Measurements from ENCODE around the gene EXOC6. TPM values are rescaled to one million over a fixed set of nuclear protein-coding genes. Genes with fewer than 3 reads are reported as not detected.

EXOC6 gene
- total RNA-seq, 2 experiments from 2014 or later: 8.8 to 9.5 TPM

GRCh38 chr10:93077860-93078337, 229.6 kb downstream of the EXOC6 start:
- CTCF ChIA-PET: interaction anchor here (1.0 to 2.8 kb wide), 8 partner anchors 10 to 280 kb away, joined by 3 to 8 read pairs (median 5); no protein-coding TSS in a partner anchor

GRCh38 chr10:93079663-93080349, 231.5 kb downstream of the EXOC6 start:
- no peak for TF ChIP-seq CTCF (IDR thresholded peaks at IDR 0.05)
- Mint-ChIP-seq H3K4me1 (ENCODE audit: low read depth) (peaks cover 14% of the 10 kb centered on the region), H3K4me3 (no peak overlapping the region), H3K36me3 (ENCODE audit: low read depth) (no peaks in the 10 kb centered on the region), H3K27me3 (peaks cover 44% of the 10 kb centered on the region), H3K27ac (no peak overlapping the region), H3K9me3 (no peaks in the 10 kb centered on the region)
- CTCF ChIA-PET: interaction anchor here (0.7 to 2.0 kb wide), 22 partner anchors 9 to 402 kb away, joined by 3 to 9 read pairs (median 4); partner anchors contain the start of gene MYOF
- POLR2A ChIA-PET: interaction anchor here (1.0 kb wide), 1 partner anchor 102 kb away, joined by 3 read pairs; no protein-coding TSS in a partner anchor
- DNase-seq (no peak), ATAC-seq (no peak)
- intact Hi-C loops (cut with micrococcal nuclease): loop anchor here (1.0 to 10.0 kb wide), 4 partner anchors 115 to 385 kb away; no protein-coding TSS in a partner anchor

More at GRCh38 chr10:93077860-93078337, 229.6 kb downstream of the EXOC6 start:
- intact Hi-C loops (cut with micrococcal nuclease): loop anchor here (10.0 kb wide), 2 partner anchors 113 to 383 kb away; no protein-coding TSS in a partner anchor
- no peaks in the 10 kb centered on the region for H3K36me3 Mint-ChIP-seq (ENCODE audit: low read depth)
- peaks cover 21% of the 10 kb centered on the region for H3K4me1 Mint-ChIP-seq (ENCODE audit: low read depth)
- H3K9me3 Mint-ChIP-seq: no peaks in the 10 kb centered on the region
- ATAC-seq: no peak
- no peak for TF ChIP-seq CTCF (IDR thresholded peaks at IDR 0.05)
- POLR2A ChIA-PET: no interaction called here
- H3K27me3 Mint-ChIP-seq: peaks cover 55% of the 10 kb centered on the region
- H3K27ac Mint-ChIP-seq: no peak overlapping the region
- H3K4me3 Mint-ChIP-seq: no peak overlapping the region
- no peak for DNase-seq

- ATAC-seq (peak; percentile 72), DNase-seq (peak; percentile 64)
- H3K4me1 Mint-ChIP-seq (ENCODE audit: low read depth): peaks cover 7% of the 10 kb centered on the region
- TF ChIP-seq CTCF (IDR thresholded peaks at IDR 0.05): peak; percentile 92
- H3K36me3 Mint-ChIP-seq (ENCODE audit: low read depth): no peaks in the 10 kb centered on the region
- no peak overlapping the region for H3K27ac Mint-ChIP-seq
- ChIA-PET POLR2A (no interaction called here), CTCF (interaction anchor here (0.6 to 2.0 kb wide), 22 partner anchors 11 to 402 kb away, joined by 3 to 9 read pairs (median 4); partner anchors contain the start of gene MYOF)
- H3K27me3 Mint-ChIP-seq: peaks cover 38% of the 10 kb centered on the region
- intact Hi-C loops (cut with micrococcal nuclease): loop anchor here (1.0 to 2.0 kb wide), 2 partner anchors 208 to 272 kb away; no protein-coding TSS in a partner anchor
- H3K4me3 Mint-ChIP-seq: no peak overlapping the region
- no peaks in the 10 kb centered on the region for H3K9me3 Mint-ChIP-seq
These were observed 232.2 kb downstream of the EXOC6 start for GRCh38 chr10:93080350-93081046.

GRCh38 chr10:93081318-93081717, 233.0 kb downstream of the EXOC6 start:
- no peaks in the 10 kb centered on the region for H3K9me3 Mint-ChIP-seq
- no peak for DNase-seq
- ATAC-seq: no peak
- no peaks in the 10 kb centered on the region for H3K36me3 Mint-ChIP-seq (ENCODE audit: low read depth)
- peaks cover 32% of the 10 kb centered on the region for H3K27me3 Mint-ChIP-seq
- no peak overlapping the region for H3K27ac Mint-ChIP-seq
- intact Hi-C loops (cut with micrococcal nuclease): loop anchor here (2.0 kb wide), 1 partner anchor 207 kb away; no protein-coding TSS in a partner anchor
- no peak for TF ChIP-seq CTCF (IDR thresholded peaks at IDR 0.05)
- ChIA-PET CTCF (interaction anchor here (0.7 to 1.6 kb wide), 6 partner anchors 33 to 401 kb away, joined by 3 to 7 read pairs (median 4); partner anchors contain the start of gene MYOF), POLR2A (no interaction called here)
- H3K4me1 Mint-ChIP-seq (ENCODE audit: low read depth): peaks cover 2% of the 10 kb centered on the region
- H3K4me3 Mint-ChIP-seq: no peak overlapping the region
